GM13977 (cell line): ENCODE results near the gene PIAS2.
"Not testable (repeated sequence)": the region's sequence is repeated elsewhere in the genome, so short reads cannot be mapped to it uniquely, and the experiment has no call there.

Source experiments
- DNase-seq: peaks from one replicate; pipeline ENCODE4 v3.0.0; 2012; ENCODE audit warnings: low spot score
- in situ Hi-C: fragments of 300-500 bp; cut with MboI; formaldehyde crosslinking; loops from one replicate; pipeline ENCODE4 v1.12.0; 2022; ENCODE audit warnings: low sequenced_read_pairs, low pct_unique_long_range_greater_than_20kb, mixed read lengths, inconsistent platforms; ENCODE audit not compliant: unreplicated experiment
- TF ChIP-seq, protein P1 (sequence below): IDR thresholded peaks from 2 replicates; pipeline ENCODE4 v1.5.1; 2012; ENCODE audit warnings: mild to moderate bottlenecking, control low read depth; ENCODE audit not compliant: insufficient read depth; ENCODE audit errors: extremely low read depth, missing control alignments

The PIAS2 gene

DNA sequence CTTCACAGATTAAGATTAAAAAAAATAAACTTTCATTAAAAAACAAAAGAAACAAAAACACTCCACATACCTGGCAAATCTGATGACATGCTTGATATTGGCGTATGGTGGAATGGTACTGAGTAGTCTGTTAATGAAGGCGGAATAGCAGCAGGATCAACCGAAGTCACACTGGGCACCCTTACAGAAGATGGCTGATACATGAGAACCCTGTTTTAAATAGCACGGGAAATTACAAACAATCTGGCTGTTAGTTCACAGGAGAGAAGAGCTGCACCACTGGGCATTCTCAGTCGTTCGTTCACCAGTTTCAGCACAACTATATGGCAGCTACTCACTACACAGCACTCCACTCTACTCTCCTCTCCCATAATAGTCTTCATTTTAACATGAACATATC is 96.4 kb downstream of the PIAS2 start:
- TF ChIP-seq, protein P1, sequence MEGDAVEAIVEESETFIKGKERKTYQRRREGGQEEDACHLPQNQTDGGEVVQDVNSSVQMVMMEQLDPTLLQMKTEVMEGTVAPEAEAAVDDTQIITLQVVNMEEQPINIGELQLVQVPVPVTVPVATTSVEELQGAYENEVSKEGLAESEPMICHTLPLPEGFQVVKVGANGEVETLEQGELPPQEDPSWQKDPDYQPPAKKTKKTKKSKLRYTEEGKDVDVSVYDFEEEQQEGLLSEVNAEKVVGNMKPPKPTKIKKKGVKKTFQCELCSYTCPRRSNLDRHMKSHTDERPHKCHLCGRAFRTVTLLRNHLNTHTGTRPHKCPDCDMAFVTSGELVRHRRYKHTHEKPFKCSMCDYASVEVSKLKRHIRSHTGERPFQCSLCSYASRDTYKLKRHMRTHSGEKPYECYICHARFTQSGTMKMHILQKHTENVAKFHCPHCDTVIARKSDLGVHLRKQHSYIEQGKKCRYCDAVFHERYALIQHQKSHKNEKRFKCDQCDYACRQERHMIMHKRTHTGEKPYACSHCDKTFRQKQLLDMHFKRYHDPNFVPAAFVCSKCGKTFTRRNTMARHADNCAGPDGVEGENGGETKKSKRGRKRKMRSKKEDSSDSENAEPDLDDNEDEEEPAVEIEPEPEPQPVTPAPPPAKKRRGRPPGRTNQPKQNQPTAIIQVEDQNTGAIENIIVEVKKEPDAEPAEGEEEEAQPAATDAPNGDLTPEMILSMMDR, result no peak
- in situ Hi-C loops, result no loop called here
- DNase-seq, result no peak

GRCh38 chr18:46815661-46816060 is 101.6 kb downstream of the PIAS2 start:
- no peak for DNase-seq
- TF ChIP-seq, protein P1, result no peak
- in situ Hi-C loops, result no loop called here

DNA sequence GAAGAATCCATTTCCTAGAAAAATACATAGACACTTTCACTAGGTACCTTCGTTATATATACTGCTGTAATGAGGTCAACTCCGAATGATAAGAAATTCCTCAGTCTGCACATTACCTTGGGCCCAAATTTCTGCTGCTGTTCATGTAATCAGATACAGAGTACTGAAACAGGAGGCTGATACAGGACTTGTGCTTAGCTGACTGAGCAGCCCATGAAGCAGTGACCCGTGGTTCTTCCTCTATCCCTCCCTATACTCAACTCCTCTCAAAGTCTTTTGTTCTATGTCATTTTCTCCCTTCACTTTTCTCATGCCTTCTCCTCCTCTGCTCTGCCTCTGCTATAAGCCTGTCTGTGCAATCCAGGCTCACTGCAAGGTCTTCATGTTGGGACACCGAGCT is 102.9 kb downstream of the PIAS2 start:
- in situ Hi-C loops, result no loop called here
- DNase-seq, result no peak
- TF ChIP-seq, protein P1, result no peak

DNA sequence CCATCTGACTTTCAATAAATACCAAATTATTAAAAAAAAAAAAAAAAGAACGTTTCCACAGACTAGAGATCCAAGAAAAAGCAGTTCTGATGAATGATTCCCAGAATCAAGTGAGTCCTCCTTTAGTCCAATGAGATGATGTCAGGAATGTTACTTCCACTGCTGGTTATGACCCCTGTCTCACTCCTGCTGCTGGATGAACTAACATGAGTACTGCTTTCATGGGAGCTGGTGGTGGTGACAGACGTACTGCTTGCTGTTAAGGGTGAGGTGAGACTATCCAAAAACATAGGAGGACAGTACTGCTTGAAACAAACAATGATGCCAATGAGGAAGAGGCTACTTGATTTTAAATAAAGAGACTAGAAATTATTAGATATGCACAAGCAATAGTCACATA is 105.0 kb downstream of the PIAS2 start:
- in situ Hi-C loops, result no loop called here
- TF ChIP-seq, protein P1, result no peak
- no peak for DNase-seq

DNA sequence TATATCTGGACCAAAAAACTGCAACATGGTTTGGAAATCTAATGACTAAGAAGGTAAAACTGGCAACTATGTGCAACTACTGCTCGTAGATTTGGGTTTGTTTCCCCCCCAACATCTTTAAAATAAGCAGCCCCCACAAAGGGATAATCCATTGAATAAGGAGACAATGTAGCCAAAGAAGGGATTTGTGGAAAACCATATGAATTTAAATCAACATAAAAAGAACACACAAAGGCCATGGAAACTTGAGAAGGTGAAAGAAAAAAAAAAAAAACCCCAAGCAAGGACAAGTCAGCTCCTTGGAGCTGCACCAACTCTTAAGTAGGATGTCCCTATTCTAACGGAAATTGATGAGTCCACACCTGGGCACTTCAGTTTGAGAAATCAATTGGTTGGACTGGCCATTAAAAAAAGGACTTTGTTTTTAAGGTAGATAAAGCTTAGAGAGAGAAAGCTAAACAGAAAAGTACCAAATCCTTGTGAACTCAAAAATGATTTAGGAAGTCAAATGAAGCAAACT is 106.8 kb downstream of the PIAS2 start:
- TF ChIP-seq, protein P1, result no peak
- in situ Hi-C loops, result no loop called here
- DNase-seq, result no peak

DNA sequence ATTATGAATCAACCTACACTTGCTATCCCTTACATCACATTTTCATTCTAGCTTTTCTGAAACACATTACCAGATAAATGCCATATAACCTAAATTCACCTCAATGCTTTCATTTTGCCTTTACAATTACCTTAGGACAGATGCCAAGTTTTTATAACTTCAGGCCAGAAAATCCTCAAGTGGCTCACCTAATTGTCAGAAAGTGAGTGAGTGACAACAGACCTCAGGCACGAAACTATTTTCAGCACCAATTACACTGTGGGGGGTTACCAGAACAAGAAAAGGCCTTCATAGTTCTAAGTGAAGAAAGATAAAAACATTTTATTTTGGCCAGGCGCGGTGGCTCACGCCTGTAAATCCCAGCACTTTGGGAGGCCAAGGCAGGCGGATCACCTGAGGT is 108.2 kb downstream of the PIAS2 start:
- TF ChIP-seq, protein P1, result no peak
- in situ Hi-C loops, result no loop called here
- no peak for DNase-seq

DNA sequence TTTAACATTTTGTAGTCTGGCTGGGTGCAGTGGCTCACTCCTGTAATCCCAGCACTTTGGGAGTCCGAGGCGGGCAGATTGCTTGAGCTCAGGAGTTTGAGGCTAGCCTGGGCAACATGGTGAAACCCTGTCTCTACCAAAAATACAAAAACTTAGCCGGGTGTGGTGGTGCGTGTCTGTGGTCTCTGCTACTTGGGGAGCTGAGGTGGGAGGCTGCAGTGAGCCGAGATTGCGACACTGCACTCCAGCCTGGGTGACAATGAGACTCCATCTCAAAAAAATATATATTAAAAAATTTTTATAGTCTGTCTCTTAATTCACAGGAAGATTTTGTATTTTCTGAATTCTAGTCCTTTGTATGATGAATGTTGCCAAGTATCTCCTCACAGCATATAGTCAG is 121.4 kb downstream of the PIAS2 start:
- in situ Hi-C loops, DNase-seq: not testable (repeated sequence)
